Measurements from ENCODE around the gene ZDHHC14. TPM values are rescaled to one million over a fixed set of nuclear protein-coding genes. Genes with fewer than 3 reads are reported as not detected.

The ZDHHC14 gene
- total RNA-seq, 3 donors from 2014 or later: 4.8 to 9.8 (median 8.5) TPM

GRCh38 chr6:157546321-157546720, 165.3 kb downstream of the ZDHHC14 start:
- intact Hi-C loops (cut with DNase I; ENCODE audit: low total_unique reads): no loop called here
- no peak overlapping the region for H3K4me3 ChIP-seq
- H3K36me3 ChIP-seq: no peaks in the 10 kb centered on the region
- no peak for DNase-seq (ENCODE audit: low spot score in 2 of 2)
- TF ChIP-seq, protein P1, sequence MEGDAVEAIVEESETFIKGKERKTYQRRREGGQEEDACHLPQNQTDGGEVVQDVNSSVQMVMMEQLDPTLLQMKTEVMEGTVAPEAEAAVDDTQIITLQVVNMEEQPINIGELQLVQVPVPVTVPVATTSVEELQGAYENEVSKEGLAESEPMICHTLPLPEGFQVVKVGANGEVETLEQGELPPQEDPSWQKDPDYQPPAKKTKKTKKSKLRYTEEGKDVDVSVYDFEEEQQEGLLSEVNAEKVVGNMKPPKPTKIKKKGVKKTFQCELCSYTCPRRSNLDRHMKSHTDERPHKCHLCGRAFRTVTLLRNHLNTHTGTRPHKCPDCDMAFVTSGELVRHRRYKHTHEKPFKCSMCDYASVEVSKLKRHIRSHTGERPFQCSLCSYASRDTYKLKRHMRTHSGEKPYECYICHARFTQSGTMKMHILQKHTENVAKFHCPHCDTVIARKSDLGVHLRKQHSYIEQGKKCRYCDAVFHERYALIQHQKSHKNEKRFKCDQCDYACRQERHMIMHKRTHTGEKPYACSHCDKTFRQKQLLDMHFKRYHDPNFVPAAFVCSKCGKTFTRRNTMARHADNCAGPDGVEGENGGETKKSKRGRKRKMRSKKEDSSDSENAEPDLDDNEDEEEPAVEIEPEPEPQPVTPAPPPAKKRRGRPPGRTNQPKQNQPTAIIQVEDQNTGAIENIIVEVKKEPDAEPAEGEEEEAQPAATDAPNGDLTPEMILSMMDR (IDR thresholded peaks at IDR 0.05): no peak
- no peak for TF ChIP-seq POLR2A (IDR thresholded peaks at IDR 0.05)
- no peak for TF ChIP-seq POLR2AphosphoS5 (IDR thresholded peaks at IDR 0.05)
- H3K27me3 ChIP-seq: no peaks in the 10 kb centered on the region
- H3K4me1 ChIP-seq: no peaks in the 10 kb centered on the region
- H3K9me3 ChIP-seq: no peaks in the 10 kb centered on the region
- no peak overlapping the region for H3K27ac ChIP-seq

GRCh38 chr6:157547112-157547511, 166.1 kb downstream of the ZDHHC14 start:
- no peak overlapping the region for H3K4me3 ChIP-seq
- TF ChIP-seq POLR2A (IDR thresholded peaks at IDR 0.05) (no peak), POLR2AphosphoS5 (IDR thresholded peaks at IDR 0.05) (no peak)
- TF ChIP-seq, protein P1 (IDR thresholded peaks at IDR 0.05): no peak
- no peaks in the 10 kb centered on the region for H3K4me1 ChIP-seq
- no peaks in the 10 kb centered on the region for H3K27me3 ChIP-seq
- H3K36me3 ChIP-seq: no peaks in the 10 kb centered on the region
- no peak for DNase-seq (ENCODE audit: low spot score in 2 of 2)
- intact Hi-C loops (cut with DNase I; ENCODE audit: low total_unique reads): no loop called here
- no peak overlapping the region for H3K27ac ChIP-seq
- H3K9me3 ChIP-seq: no peaks in the 10 kb centered on the region

DNA sequence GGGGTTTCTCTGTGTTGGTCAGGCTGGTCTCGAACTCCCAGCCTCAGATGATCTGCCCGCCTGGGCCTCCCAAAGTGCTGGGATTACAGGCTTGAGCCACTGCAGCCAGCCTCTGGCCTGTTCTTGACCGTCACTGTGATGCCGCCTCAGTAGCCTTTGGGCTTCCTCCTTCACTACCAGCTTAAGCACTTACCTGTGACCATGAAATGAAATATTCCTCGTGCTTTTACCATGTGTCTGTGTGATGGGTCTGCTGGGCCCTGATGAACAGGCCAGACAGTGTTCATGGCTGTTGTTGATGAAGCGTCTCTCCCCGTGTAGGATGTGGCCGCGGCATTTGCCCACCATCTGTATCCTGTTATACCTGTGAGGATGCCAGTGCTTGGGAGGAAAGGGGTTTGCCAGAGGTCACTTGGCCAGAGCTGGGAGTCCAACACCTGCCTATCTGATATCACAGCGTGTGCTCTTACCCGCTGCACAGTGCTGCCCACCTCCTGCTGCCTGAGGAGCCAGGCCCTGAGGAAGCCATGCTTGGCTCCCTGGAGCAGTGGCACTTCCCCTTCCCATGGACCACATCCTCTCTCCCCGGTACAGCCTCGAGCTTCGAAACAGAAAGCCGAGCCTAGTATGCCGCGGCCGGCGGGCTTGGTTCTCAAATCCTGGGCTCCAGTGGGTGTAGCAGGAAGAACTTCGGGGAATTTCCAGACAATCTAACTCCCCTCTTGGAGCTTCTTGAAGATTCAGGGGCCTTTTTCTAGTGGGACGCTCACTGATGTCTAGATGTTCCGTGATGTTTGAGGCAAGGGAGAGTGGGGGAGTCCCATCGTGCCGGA, 167.9 kb downstream of the ZDHHC14 start:
- TF ChIP-seq, protein P1 (IDR thresholded peaks at IDR 0.05): no peak
- TF ChIP-seq POLR2A (IDR thresholded peaks at IDR 0.05) (no peak), POLR2AphosphoS5 (IDR thresholded peaks at IDR 0.05) (no peak)
- no peak for DNase-seq (ENCODE audit: low spot score in 2 of 2)
- H3K36me3 ChIP-seq: no peaks in the 10 kb centered on the region
- no peak overlapping the region for H3K4me3 ChIP-seq
- no peak overlapping the region for H3K27ac ChIP-seq
- no peaks in the 10 kb centered on the region for H3K27me3 ChIP-seq
- H3K4me1 ChIP-seq: no peaks in the 10 kb centered on the region
- intact Hi-C loops (cut with DNase I; ENCODE audit: low total_unique reads): no loop called here
- H3K9me3 ChIP-seq: no peaks in the 10 kb centered on the region

DNA sequence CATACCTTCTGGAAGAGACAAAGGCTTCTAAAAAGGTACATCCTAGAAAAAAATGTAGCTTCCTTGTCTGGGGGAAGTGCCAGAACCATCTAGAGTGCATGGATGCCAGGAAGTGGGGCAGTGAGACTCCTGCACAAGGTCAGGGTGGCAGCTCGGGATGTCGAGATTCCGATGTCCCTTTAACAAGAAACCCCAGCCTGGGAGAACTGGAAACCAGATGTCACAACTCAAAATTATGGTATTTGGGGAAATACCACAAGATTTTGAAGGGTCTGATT, 168.4 kb downstream of the ZDHHC14 start:
- Histone ChIP-seq H3K27ac (no peak overlapping the region), H3K36me3 (no peaks in the 10 kb centered on the region), H3K27me3 (no peaks in the 10 kb centered on the region), H3K4me3 (no peak overlapping the region), H3K4me1 (no peaks in the 10 kb centered on the region), H3K9me3 (no peaks in the 10 kb centered on the region)
- TF ChIP-seq, protein P1 (IDR thresholded peaks at IDR 0.05): no peak
- TF ChIP-seq POLR2AphosphoS5 (IDR thresholded peaks at IDR 0.05): no peak
- TF ChIP-seq POLR2A (IDR thresholded peaks at IDR 0.05): no peak
- DNase-seq (ENCODE audit: low spot score in 2 of 2): no peak
- intact Hi-C loops (cut with DNase I; ENCODE audit: low total_unique reads): no loop called here

- TF ChIP-seq, protein P1 (IDR thresholded peaks at IDR 0.05): no peak
- no peak for TF ChIP-seq POLR2AphosphoS5 (IDR thresholded peaks at IDR 0.05)
- no peak for TF ChIP-seq POLR2A (IDR thresholded peaks at IDR 0.05)
- Histone ChIP-seq H3K36me3 (no peaks in the 10 kb centered on the region), H3K27ac (no peak overlapping the region), H3K4me3 (no peak overlapping the region), H3K27me3 (no peaks in the 10 kb centered on the region), H3K4me1 (no peaks in the 10 kb centered on the region), H3K9me3 (no peaks in the 10 kb centered on the region)
- no peak for DNase-seq (ENCODE audit: low spot score in 2 of 2)
- intact Hi-C loops (cut with DNase I; ENCODE audit: low total_unique reads): no loop called here
These were observed 169.4 kb downstream of the ZDHHC14 start for GRCh38 chr6:157550114-157550989.
